HG03558 (cell line): Measurements from ENCODE around the gene MAIP1.
A peak's percentile ranks its signal among the peaks of the same experiment; 100 is the strongest.
"Not testable (repeated sequence)": the region's sequence is repeated elsewhere in the genome, so short reads cannot be mapped to it uniquely, and the experiment has no call there.

Experiments
- ATAC-seq: cut with Tn5 transposase; IDR thresholded peaks from one replicate; pipeline ENCODE4 v1.9.1; 2021; ENCODE audit warnings: moderate number of reproducible peaks; ENCODE audit not compliant: unreplicated experiment; ENCODE audit errors: extremely low read depth

MAIP1 gene

GRCh38 chr2:199955339-199956061 lies at the start of gene MAIP1, which contains the start of gene TYW5:
Gene MAIP1, plus strand, starts transcription at chr2:199955582. Its CDS starts 217 bp downstream, at chr2:199955799.
Gene TYW5, minus strand, starts transcription at chr2:199955491. Its CDS starts 21 bp downstream, at chr2:199955470.
- peak; percentile 66 for ATAC-seq

DNA sequence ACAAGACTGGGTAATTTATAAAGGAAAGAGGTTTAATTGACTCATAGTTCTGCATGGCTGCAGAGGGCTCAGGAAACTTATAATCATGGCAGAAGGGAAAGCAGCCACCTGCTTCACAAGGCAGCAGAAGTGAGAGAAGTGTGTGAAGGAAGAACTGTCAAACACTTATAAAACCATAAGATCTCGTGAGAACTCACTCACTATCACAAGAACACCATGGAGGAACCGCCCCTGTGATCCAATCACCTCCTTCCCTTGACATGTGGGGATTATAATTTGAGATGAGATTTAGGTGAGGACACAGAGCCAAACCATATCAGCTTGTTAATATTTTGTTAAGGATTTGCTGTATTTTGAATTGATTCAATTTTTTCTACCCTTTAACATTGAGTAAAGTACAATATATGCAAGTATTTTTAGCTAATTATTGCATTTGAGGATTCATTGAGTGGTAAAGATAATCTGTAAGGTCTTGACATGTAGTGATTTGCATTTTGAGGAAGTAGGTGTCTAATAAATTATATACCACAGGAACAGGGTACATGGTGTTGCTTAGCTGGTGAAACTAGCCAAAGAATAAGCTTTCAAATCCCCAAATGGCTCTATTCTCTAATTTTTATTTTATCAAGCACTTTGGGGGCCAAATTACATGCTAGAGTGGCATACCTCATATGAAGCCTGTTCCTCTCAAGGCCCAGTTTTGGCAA lies 48.2 kb upstream of the MAIP1 start:
- no peak for ATAC-seq

- no peak for ATAC-seq
These were observed 44.9 kb upstream of the MAIP1 start for GRCh38 chr2:199910338-199911051.

DNA sequence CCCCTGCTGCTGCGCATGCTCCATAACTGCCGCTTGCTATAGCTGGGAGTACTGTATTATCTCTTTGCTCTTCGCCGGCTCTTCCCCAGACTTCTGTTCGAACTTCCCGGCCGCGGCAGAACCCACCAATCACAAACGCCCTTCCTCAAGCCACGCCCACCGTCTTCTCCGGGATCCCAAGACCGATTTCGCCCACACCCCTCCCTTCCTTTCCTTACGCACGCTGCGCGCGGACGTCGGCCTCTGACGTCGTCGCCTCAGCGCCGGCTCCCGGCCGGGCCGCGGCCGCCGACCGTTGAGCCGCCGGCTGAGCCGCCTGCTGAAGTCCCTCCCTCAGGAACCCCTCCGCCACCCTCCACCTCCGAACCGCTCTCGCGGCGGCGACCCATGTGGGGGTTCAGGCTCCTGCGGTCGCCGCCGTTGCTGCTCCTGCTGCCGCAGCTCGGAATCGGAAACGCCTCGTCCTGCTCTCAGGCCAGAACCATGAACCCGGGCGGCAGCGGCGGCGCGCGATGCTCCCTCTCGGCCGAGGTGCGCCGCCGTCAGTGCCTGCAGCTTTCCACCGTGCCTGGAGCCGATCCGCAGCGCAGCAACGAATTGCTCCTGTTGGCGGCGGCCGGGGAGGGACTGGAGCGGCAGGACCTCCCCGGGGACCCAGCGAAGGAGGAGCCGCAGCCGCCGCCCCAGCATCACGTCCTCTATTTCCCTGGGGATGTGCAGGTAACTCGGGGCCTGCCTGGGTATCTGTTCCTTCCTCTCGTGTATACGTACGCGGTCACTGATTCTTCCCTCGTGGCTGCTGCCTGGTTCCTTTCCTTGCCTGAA lies 44.1 kb upstream of the MAIP1 start, which contains the start of gene C2orf69:
C2orf69 (plus strand) TSS at position 242 of the 825 bp plus-strand sequence; CDS start at position 388, 146 bp downstream.
- ATAC-seq: peak; percentile 76

- ATAC-seq: no peak
These were observed 43.6 kb upstream of the MAIP1 start for GRCh38 chr2:199911877-199912161.

GRCh38 chr2:199912553-199913114 lies 42.7 kb upstream of the MAIP1 start:
- ATAC-seq: not testable (repeated sequence)

DNA sequence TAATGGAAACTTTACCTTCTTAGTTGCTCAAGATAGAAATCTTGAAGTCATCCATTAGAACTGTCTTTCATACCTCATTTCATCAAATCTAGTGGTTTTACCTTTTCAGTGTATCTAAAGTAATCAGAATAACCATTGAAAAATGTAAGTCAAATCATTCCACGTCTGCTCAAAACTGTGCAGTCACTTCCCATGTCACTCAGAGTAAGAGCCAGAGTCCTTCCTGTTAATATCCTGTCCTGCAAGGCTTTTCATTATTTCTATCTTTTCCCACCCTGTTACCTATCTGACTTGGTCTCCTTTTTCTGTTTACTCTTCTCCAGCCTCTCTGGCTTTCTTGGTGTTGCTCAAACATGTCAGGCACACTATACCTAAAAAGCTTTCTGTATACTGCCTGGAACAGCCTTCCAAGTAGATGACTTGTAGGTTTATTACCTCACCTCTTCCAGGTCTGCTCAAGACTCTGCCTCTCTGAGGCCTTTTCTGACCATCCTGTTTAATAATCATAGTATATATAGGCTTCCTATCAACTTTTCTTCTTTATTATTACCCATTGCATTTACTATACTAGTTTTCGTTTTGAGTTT lies 40.9 kb upstream of the MAIP1 start:
- ATAC-seq: no peak

GRCh38 chr2:199916980-199917379 lies 38.4 kb upstream of the MAIP1 start:
- no peak for ATAC-seq

DNA sequence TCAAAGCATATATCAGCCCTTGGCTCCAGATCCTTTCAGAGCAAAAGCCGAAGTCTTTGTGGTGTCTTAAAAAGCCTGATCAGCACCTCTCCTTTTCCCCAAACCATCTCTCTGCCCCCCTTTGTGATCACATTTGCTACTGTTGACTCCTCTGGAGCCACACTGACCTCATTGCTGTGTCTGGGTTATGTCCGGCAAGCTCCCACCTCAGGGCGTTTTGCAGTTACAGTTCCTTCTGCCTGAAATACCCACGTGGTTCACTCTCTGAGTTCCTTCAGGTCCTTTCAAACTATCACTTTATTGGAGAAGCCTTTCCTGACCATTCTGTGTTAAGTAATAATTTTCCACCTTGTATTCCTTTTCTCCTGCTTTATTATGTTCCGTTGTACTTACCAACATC lies 32.5 kb upstream of the MAIP1 start:
- ATAC-seq: no peak

GRCh38 chr2:199923924-199924323 lies 31.5 kb upstream of the MAIP1 start:
- no peak for ATAC-seq

DNA sequence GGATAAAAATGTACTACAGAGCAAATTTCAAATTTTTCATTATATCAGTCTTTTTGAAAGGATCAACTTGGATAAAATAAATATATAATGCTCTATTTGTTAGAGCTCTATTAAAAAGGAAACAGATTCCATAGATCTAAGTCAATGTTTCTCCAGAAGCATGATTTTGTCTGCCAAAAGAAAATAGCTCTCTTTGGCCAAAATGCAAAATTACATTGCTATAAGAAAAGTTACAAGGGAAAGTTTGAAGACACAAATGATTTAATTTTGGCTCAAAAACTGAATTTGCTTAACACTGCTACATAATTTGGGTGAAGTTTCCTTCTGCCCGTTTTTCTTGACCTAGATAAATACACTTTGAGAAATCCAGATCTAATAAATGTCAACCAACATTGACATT lies 28.6 kb upstream of the MAIP1 start:
- no peak for ATAC-seq

DNA sequence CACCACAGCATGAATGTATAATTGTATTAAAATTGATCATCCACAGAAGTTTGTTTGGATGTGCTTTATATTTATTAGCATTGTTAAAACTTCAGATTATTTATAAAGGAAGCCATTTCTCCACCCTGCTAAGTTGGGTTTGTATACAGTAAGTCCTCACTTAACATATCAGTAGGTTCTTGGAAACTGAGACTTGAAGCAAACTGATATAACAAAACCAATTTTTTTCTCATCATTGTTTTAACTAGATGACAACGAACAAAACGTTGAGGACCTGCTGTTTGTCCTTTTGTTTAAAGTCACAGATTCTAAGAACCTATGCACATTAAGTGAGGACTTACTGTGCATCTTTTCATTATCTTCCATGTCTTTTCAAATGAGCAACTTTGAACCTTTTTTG lies 27.2 kb upstream of the MAIP1 start:
- no peak for ATAC-seq

- ATAC-seq: no peak
These were observed 26.8 kb upstream of the MAIP1 start for GRCh38 chr2:199928626-199929025.

DNA sequence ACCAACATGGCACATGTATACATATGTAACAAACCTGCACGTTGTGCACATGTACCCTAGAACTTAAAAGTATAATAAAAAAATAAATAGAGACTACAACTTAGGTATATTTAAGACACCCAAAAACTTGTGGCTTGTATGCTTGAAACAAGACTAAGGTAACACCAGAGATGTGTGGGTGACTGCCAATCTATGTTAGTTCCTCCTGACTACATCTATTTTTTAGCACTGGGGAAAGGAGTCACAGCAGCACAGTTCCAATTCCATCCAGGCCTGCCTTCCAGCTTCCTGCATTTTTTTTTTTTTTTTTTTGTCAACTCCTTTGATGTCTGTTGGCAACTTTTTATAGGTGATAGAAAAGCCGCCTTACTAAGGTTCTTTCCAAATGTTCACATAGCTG lies 26.1 kb upstream of the MAIP1 start:
- no peak for ATAC-seq

DNA sequence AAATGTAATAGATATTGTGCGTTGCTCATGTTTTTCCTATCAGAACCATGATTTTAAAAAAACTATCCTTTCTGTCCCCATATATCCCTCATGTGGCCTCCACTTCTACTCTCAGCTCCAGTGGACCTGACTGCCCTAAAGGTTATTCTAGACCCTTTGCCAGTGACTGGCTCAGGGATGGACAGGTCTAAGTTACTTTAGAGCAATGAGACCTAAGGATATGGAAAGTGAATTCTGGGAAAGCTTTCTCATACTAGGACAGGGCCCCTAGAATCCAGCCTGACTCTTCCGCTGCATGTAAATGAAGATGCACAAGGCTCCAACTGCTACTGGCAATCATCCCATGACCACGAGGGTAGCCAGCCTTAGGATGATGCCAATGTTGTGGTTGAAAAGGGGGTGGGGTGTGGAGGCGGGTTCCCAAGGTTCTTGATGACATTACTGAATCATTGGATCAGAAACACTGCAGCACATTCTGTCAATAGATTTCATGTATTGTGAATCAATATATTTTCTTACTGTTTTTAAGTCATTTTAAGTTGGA lies 23.0 kb upstream of the MAIP1 start:
- no peak for ATAC-seq

DNA sequence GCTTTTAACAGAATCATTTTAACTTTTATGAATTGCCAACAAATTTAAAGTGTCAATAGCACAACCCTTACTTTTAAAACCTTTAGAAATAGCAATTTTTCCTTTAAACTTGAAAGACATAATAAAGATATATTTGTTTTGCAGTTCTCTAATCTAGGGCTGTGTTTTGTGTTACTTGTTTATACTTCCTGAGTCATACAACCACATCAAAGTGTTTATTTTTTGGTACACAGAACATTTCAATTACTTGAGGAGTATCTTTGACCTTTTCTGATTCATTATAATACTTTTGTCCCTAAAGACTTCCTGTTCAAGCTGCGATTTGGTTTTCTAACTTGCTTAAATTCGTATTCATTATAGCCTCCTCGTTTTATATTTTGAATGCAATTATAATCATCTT lies 21.9 kb upstream of the MAIP1 start:
- ATAC-seq: no peak

- no peak for ATAC-seq
These were observed 18.8 kb upstream of the MAIP1 start for GRCh38 chr2:199936554-199936953.

DNA sequence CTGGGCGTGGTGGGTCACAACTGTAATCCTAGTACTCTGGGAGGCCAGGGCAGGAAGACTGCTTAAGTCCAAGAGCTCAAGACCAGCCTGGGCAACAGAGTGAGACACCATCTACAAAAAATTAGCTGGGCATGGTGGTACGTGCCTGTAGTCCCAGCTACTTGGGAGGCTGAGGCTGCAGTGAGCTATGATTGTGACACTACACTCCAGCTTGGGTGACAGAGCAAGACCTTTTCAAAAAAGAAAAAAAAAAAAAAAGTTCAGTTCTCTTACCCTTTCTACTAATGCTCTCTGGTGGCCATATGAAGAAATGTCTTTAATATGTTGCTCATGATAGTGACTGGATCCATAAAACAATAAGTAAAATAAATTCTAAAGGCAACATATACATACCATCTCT lies 15.0 kb upstream of the MAIP1 start:
- no peak for ATAC-seq

GRCh38 chr2:199943373-199943772 lies 12.0 kb upstream of the MAIP1 start:
- no peak for ATAC-seq
